ENCODE measurements around the gene ASXL2. TPM values are rescaled to one million over a fixed set of nuclear protein-coding genes. Genes with fewer than 3 reads are reported as not detected.

ASXL2 gene
- total RNA-seq, 1 donor from 2014 or later = 38.4 TPM

GRCh38 chr2:25895018-25895417 lies 16.7 kb upstream of the ASXL2 start:
- H3K36me3 Mint-ChIP-seq (ENCODE audit: low read depth) = no peaks in the 10 kb centered on the region
- DNase-seq = no peak
- TF ChIP-seq CTCF (IDR thresholded peaks at IDR 0.05) = no peak
- H3K4me3 Mint-ChIP-seq = no peak overlapping the region
- no peaks in the 10 kb centered on the region for H3K27me3 Mint-ChIP-seq
- ATAC-seq (ENCODE audit: low read depth) = no peak
- no peaks in the 10 kb centered on the region for H3K9me3 Mint-ChIP-seq
- H3K4me1 Mint-ChIP-seq = peaks cover 13% of the 10 kb centered on the region
- POLR2A ChIA-PET = no interaction called here
- CTCF ChIA-PET = no interaction called here
- intact Hi-C loops (cut with micrococcal nuclease) = no loop called here
- H3K27ac Mint-ChIP-seq = no peak overlapping the region

GRCh38 chr2:25894135-25894830 lies 16.0 kb upstream of the ASXL2 start:
- no peaks in the 10 kb centered on the region for H3K9me3 Mint-ChIP-seq
- H3K27ac Mint-ChIP-seq = no peak overlapping the region
- ChIA-PET CTCF (no interaction called here), POLR2A (interaction anchor here (0.7 kb wide), 1 partner anchor 26 kb away, joined by 9 read pairs; no protein-coding TSS in a partner anchor)
- H3K4me1 Mint-ChIP-seq = peaks cover 13% of the 10 kb centered on the region
- ATAC-seq (ENCODE audit: low read depth) (no peak), DNase-seq (no peak)
- no peaks in the 10 kb centered on the region for H3K36me3 Mint-ChIP-seq (ENCODE audit: low read depth)
- TF ChIP-seq CTCF (IDR thresholded peaks at IDR 0.05) = no peak
- intact Hi-C loops (cut with micrococcal nuclease) = no loop called here
- no peak overlapping the region for H3K4me3 Mint-ChIP-seq
- no peaks in the 10 kb centered on the region for H3K27me3 Mint-ChIP-seq

GRCh38 chr2:25891672-25892071 lies 13.4 kb upstream of the ASXL2 start:
- ChIA-PET CTCF (no interaction called here), POLR2A (no interaction called here)
- Mint-ChIP-seq H3K4me1 (peaks cover 2% of the 10 kb centered on the region), H3K9me3 (no peaks in the 10 kb centered on the region), H3K27me3 (peaks cover 2% of the 10 kb centered on the region), H3K27ac (no peak overlapping the region), H3K4me3 (no peak overlapping the region), H3K36me3 (ENCODE audit: low read depth) (no peaks in the 10 kb centered on the region)
- no peak for TF ChIP-seq CTCF (IDR thresholded peaks at IDR 0.05)
- ATAC-seq (ENCODE audit: low read depth) = no peak
- intact Hi-C loops (cut with micrococcal nuclease) = no loop called here
- DNase-seq = no peak

GRCh38 chr2:25887624-25888242 lies 9.4 kb upstream of the ASXL2 start:
- Mint-ChIP-seq H3K4me1 (no peaks in the 10 kb centered on the region), H3K27ac (no peak overlapping the region), H3K9me3 (no peaks in the 10 kb centered on the region), H3K36me3 (ENCODE audit: low read depth) (no peaks in the 10 kb centered on the region), H3K27me3 (peaks cover 18% of the 10 kb centered on the region), H3K4me3 (no peak overlapping the region)
- ATAC-seq (ENCODE audit: low read depth) (no peak), DNase-seq (no peak)
- ChIA-PET POLR2A (interaction anchor here (1.2 kb wide), 1 partner anchor 9 kb away, joined by 3 read pairs; the partner anchor contains the start of gene ASXL2), CTCF (no interaction called here)
- intact Hi-C loops (cut with micrococcal nuclease) = no loop called here
- TF ChIP-seq CTCF (IDR thresholded peaks at IDR 0.05) = no peak

GRCh38 chr2:25885933-25886332 lies 7.6 kb upstream of the ASXL2 start:
- Mint-ChIP-seq H3K36me3 (ENCODE audit: low read depth) (no peaks in the 10 kb centered on the region), H3K4me1 (no peaks in the 10 kb centered on the region), H3K27ac (no peak overlapping the region), H3K9me3 (no peaks in the 10 kb centered on the region), H3K27me3 (peaks cover 18% of the 10 kb centered on the region), H3K4me3 (no peak overlapping the region)
- intact Hi-C loops (cut with micrococcal nuclease) = no loop called here
- no peak for TF ChIP-seq CTCF (IDR thresholded peaks at IDR 0.05)
- CTCF ChIA-PET = no interaction called here
- ATAC-seq (ENCODE audit: low read depth) (no peak), DNase-seq (no peak)
- POLR2A ChIA-PET = no interaction called here

Data from activated B cell treated with CpG ODN at 0.5 μM for 24 hours (primary cell).